GM21619 (cell line): ENCODE results near the gene SNAI3.

Experiments
- ATAC-seq: cut with Tn5 transposase; IDR thresholded peaks from one replicate; pipeline ENCODE4 v1.9.1; 2021; ENCODE audit not compliant: unreplicated experiment

Gene SNAI3

GRCh38 chr16:88651989-88652761, 34.1 kb downstream of the SNAI3 start:
- peak; percentile 2 for ATAC-seq

- ATAC-seq: peak; percentile 73
Observed at GRCh38 chr16:88651276-88651988, 34.9 kb downstream of the SNAI3 start.

GRCh38 chr16:88650749-88651275, 35.5 kb downstream of the SNAI3 start, which contains the start of gene CYBA:
Gene CYBA, minus strand, starts transcription at chr16:88651053. Its CDS starts 40 bp downstream, at chr16:88651013.
- peak; percentile 52 for ATAC-seq

DNA sequence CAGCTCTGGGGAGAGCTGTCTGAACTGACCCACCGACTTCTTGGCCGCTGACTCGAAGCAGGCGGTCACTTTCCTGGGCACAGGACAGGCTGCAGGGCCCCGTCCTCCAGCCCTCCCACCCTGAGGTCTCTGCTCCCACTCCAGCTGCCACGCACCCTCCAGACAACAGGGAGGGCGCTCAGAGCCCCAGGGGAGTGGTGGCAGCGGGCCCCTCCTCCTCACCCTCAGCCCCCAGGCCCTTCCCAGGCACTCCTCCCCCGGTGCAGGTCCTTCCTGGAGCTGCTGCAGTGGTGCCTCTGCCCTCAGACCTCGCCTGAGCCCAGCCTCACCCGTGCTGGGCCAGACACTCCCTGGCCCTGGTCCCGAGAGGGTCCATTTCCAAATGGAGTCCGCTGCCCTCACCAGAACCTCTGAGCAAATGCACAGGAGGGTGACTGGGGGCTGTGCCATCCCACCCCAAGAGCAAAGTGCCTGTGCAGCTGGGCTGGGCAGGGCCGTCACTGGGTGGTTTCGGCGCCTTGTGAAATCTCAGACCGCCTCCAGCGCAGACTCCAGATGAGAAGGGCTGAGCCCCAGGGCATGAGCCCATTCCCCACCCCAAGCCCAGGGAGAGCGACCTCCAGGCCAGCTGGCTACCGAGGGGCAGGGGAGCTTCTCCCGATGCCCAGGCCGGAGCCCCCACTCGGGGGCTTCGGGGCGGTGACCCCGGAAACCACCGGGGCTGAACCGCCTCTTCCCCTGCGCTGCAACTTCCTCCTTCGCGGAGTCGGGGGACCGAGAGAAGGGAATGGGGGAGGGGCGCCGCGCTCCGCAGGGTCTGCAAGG, 36.2 kb downstream of the SNAI3 start:
- peak; percentile 9 for ATAC-seq

DNA sequence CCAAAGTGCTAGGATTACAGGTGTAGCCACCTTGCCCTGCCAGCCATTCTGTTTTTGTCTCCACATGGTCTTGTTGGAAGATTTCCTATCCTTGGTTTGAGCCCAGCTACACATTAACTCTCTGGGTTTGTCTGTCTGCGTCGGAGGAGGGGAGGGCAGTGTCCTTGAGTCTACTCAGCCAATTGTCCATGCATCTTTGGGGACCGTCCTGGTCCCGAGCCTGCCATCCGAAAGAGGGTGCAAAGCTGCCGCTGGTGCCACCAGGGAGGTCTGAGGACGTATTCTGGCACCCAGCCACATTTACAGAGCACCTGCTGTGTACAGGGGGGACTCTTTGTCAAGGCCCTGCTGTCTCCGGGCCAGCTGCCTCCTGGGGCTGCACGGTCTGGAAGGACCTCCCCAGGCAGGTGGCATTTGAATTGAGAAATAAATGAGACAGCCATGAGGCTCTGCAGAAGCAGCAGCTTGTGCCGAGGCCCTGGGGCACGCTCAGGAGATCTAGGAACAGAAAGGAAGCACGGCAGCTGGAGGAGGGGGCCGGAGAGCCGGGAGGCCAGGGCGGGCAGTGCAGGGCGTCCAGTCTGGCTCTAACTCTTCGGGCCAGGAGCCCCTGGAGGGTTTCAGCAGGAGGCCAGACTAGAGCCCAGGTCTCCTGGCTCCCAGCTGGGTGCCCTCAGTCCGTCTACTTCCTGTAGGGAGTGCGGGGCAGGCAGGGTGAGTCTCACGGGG, 36.9 kb downstream of the SNAI3 start:
- no peak for ATAC-seq

DNA sequence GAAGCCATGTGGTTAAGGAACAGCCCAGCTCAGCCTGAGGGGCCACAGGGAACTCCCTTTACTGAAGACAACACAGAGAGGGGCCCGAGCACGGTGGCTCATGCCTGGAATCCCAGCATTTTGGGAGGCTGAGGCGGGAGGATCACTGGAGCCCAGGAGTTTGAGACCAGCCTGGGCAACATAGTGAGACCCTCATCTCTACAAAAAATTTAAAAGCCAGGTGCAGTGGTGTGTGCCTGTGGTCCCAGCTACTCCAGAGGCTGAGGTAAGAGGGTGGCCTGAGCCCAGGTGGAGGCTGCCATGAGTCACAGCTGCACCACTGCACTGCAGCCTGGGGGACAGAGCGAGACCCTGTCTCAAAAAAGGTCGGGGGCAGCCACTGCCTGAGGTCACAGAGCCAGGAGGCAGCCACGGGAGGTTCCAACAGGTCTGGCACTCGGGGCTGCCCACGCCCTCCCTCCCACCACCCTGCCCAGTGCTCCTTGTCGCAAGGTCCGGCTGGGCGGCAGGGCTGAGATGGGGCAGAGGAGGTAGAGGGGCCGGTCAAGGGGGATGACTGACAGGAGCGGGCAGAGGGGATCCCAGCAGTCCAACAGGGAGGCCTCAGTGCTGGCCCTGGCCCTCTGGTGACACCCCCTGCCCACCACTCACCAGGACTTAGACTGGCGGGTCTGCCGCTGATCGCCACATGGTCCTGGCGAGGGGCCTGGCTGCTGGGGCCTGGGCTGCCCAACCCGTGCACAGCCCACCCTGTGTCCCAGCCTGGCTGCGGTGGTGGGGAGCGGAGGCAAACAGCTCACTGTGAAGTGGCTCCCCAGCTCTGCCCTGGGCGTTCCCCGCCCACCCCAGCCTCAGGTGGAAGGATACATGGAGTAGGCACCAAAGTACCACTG, 38.9 kb downstream of the SNAI3 start:
- no peak for ATAC-seq

- ATAC-seq: no peak
Observed at GRCh38 chr16:88646345-88647034, 39.8 kb downstream of the SNAI3 start.

DNA sequence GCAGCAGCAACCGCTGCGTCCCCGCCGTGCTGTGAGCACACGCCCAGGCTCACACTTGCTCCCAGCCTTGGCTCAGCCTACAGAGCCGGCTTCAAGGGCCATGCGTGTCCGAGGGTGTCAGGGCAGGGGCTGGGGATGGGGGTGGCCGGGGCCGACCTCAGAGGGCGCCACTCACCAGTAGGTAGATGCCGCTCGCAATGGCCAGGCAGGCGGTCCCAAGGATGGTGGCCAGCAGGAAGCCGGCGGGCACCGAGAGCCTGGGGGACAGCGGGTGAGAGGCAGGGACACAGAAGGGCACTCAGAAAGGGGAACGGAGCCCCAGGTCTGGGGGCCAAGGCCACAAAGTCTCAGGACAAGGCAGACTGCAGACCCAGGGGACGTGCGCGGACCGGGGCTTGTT, 40.4 kb downstream of the SNAI3 start:
- ATAC-seq: no peak

GRCh38 chr16:88645455-88645854, 40.9 kb downstream of the SNAI3 start:
- ATAC-seq: no peak

DNA sequence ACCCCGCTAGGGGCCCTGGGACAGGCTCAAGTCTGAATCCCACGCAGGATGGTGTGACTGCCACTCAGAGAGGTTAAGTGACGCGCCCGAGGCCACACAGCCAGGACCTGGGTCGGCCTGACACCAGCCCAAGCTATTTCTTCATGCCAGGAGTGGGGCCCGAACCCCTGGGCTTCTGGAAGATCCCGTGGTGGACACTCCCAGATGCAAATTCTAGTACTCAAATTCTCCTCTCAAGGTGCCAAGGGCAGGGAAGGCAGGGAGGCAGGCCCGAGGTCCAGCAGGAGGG, 42.7 kb downstream of the SNAI3 start:
- ATAC-seq: no peak

- ATAC-seq: no peak
Observed at GRCh38 chr16:88642881-88643643, 43.2 kb downstream of the SNAI3 start.

DNA sequence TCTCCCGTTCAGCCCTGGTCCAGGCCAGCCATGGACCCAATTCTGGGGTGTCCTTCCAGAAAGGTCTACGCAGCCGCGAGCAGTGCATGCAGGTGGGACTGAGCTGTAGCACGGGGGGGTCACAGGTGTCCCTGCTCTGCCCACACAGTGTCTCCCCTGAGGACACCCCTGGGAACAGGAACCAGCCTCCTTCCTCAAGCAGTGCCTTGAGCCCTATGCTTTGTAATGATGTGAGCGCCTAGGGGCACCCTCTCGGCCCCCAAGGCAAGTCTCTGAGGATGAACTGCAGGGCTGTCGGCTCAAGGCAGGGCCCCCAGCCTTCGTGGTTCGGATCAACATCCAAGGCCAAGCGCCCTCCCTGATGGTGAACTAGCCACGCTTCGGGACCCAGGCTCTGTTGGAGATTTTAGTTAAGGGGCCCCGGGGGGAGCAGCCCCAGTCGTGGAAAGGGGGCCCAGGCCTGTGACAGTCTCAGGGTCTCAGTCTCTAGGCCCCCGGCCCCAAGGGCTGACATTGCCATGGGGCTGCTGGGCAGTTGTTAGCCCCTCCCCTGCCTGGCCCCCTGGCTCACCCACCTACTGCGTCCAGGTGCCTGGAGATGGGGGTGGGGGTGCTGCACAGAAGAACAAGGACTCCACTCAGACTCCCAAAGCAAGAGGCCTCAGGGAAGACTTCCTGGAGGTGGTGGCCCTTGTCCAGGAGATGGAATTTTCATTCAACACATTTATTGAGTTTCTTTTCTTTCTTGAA, 45.6 kb downstream of the SNAI3 start:
- no peak for ATAC-seq

- no peak for ATAC-seq
Observed at GRCh38 chr16:88640039-88640495, 46.2 kb downstream of the SNAI3 start.

DNA sequence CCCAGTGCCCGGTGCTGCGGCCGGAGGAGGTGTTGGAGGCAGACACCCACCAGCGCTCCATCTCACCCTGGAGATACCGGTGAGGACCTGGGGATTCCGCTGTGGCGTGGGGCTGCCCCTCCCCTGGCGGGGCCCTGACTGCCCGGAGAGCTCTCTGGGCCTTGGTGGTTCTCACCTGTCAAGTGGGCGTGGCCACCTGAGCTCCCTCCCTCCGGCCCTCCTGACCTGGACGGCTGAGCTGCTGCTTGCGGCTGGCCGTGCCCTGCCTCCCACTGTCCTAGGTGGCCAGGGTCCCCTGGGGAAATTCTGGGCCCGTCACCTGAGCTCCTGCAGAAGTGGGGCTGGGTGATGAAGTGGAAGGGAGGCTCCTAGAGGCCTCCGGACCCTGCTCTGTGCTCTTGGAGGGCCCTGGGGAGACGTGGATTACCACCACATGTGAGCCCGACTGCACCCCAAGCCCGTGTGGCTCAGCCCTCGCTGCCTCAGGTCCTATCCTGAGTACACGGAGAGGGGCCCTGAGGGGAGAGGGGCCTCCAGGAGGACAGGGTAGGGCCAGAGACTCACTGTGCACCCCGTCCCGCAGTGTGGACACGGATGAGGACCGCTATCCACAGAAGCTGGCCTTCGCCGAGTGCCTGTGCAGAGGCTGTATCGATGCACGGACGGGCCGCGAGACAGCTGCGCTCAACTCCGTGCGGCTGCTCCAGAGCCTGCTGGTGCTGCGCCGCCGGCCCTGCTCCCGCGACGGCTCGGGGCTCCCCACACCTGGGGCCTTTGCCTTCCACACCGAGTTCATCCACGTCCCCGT, 46.9 kb downstream of the SNAI3 start:
- ATAC-seq: no peak

DNA sequence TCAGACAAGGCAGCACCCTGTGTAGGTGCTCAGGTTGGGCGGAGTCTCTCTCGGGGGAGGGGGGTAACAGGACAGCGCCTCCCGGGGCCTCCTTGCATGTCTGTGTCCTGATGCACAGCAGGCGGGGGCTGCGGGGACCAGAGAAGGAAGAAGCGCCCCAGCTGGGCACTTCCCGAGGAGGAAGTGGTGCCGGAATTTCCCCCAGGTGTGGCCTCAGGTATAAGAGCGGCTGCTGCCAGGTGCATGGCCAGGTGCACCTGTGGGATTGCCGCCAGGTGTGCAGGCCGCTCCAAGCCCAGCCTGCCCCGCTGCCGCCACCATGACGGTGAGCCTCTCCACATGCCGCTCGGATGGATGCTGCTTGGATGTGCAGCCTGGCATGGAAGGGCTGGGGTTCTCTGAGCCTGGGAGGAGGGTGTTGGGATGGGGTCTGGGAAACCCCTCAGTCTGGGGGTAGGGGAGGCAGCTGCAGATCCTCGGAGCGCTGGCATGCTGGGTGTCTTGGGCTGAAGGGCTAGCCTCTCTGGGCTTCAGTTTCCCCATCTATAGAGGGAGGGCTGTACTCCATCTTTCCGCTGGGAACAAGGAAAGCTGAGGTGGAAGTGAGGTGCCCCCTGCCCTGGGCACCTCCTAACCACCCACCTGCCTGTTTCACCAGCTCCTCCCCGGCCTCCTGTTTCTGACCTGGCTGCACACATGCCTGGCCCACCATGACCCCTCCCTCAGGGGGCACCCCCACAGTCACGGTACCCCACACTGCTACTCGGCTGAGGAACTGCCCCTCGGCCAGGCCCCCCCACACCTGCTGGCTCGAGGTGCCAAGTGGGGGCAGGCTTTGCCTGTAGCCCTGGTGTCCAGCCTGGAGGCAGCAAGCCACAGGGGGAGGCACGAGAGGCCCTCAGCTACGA, 47.7 kb downstream of the SNAI3 start, which contains the start of gene IL17C:
Gene IL17C, plus strand, starts transcription at position 250 of the 908 bp plus-strand sequence. Its CDS starts 70 bp downstream, at position 320.
- ATAC-seq: no peak
